ENCODE measurements around the gene CABLES2.

Gene CABLES2, protein sequence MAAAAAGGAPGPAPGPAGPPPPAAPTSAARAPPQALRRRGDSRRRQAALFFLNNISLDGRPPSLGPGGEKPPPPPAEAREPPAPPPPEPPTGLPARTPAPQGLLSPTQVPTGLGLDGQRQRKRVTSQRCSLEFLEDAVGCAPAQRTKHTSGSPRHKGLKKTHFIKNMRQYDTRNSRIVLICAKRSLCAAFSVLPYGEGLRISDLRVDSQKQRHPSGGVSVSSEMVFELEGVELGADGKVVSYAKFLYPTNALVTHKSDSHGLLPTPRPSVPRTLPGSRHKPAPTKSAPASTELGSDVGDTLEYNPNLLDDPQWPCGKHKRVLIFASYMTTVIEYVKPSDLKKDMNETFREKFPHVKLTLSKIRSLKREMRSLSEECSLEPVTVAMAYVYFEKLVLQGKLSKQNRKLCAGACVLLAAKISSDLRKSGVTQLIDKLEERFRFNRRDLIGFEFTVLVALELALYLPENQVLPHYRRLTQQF

DNA sequence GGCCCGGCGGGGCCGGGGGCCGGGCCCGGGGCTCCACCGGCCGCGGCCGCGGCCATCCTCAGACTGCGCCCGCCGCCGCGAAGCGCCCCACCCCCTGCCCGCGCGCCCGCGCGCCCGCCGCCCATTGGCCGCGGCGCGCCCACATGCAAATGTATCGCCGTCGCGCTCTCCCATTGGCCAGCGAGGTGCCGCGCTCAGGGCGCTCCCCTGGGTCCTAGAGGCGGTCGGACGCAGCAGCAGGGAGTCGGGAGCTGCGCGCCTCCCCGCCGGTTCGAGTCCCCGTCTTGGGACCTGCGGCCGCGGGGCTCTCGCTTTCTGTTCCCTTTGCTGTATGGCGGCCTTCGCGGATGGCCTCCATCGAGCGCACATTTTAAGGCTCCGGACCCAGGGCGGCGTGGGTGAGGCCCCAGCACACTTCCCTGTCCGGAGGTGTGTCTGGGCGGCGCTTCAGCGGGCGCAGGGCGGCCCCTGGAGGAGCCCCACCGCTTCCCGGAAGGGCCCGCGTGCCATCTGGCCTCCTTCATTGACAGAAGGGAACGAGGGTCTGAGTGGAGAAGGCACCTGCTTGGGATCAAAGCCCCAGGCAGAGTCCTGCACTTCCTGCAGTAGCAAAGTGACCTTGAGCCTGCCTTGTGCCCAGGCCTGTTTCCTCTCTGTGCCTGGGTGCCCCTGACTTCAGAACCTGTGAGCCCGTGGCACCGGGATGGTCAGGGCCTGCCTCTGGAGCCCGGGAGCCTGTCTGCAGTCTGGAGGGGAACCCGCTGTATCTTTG lies at the start of gene CABLES2:
Gene CABLES2 (minus strand): TSS at position 65 of the 772 bp plus-strand sequence. CDS start 9 bp downstream, at position 56.
- TF ChIP-seq CEBPB (IDR thresholded peaks at IDR 0.05) (no peak), TCF12 (IDR thresholded peaks at IDR 0.05; ENCODE audit: low read depth) (peak; percentile 63), EGR1 (IDR thresholded peaks at IDR 0.05) (no peak), TEAD4 (IDR thresholded peaks at IDR 0.05) (no peak), RAD21 (IDR thresholded peaks at IDR 0.05; ENCODE audit: low read depth) (no peak; the same call in 1 of the 2 replicates), NFIC (IDR thresholded peaks at IDR 0.05) (0 out of 2 replicates have a peak, but pooled peaks have one; percentile 13), EP300 (IDR thresholded peaks at IDR 0.05; ENCODE audit: borderline replicate concordance) (peak; percentile 17; the same call in 1 of the 2 replicates), TAF1 (IDR thresholded peaks at IDR 0.05; ENCODE audit: low read depth) (peak; percentile 57; the same call in 1 of the 2 replicates), CREB1 (IDR thresholded peaks at IDR 0.05; ENCODE audit: low read depth) (peak; percentile 12; the same call in 1 of the 2 replicates), ZBTB7A (IDR thresholded peaks at IDR 0.05; ENCODE audit: low read depth) (no peak), FOXM1 (IDR thresholded peaks at IDR 0.05; ENCODE audit: borderline replicate concordance, low read depth) (no peak), YY1 (IDR thresholded peaks at IDR 0.05; ENCODE audit: low read depth) (0 out of 2 replicates have a peak, but pooled peaks have one; percentile 34)
- TF ChIP-seq, protein P1, sequence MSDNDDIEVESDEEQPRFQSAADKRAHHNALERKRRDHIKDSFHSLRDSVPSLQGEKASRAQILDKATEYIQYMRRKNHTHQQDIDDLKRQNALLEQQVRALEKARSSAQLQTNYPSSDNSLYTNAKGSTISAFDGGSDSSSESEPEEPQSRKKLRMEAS (IDR thresholded peaks at IDR 0.05), result peak; percentile 81
- TF ChIP-seq, protein P2, sequence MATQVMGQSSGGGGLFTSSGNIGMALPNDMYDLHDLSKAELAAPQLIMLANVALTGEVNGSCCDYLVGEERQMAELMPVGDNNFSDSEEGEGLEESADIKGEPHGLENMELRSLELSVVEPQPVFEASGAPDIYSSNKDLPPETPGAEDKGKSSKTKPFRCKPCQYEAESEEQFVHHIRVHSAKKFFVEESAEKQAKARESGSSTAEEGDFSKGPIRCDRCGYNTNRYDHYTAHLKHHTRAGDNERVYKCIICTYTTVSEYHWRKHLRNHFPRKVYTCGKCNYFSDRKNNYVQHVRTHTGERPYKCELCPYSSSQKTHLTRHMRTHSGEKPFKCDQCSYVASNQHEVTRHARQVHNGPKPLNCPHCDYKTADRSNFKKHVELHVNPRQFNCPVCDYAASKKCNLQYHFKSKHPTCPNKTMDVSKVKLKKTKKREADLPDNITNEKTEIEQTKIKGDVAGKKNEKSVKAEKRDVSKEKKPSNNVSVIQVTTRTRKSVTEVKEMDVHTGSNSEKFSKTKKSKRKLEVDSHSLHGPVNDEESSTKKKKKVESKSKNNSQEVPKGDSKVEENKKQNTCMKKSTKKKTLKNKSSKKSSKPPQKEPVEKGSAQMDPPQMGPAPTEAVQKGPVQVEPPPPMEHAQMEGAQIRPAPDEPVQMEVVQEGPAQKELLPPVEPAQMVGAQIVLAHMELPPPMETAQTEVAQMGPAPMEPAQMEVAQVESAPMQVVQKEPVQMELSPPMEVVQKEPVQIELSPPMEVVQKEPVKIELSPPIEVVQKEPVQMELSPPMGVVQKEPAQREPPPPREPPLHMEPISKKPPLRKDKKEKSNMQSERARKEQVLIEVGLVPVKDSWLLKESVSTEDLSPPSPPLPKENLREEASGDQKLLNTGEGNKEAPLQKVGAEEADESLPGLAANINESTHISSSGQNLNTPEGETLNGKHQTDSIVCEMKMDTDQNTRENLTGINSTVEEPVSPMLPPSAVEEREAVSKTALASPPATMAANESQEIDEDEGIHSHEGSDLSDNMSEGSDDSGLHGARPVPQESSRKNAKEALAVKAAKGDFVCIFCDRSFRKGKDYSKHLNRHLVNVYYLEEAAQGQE (IDR thresholded peaks at IDR 0.05; ENCODE audit: low read depth), result no peak
- TF ChIP-seq, protein P3, sequence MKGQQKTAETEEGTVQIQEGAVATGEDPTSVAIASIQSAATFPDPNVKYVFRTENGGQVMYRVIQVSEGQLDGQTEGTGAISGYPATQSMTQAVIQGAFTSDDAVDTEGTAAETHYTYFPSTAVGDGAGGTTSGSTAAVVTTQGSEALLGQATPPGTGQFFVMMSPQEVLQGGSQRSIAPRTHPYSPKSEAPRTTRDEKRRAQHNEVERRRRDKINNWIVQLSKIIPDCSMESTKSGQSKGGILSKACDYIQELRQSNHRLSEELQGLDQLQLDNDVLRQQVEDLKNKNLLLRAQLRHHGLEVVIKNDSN (IDR thresholded peaks at IDR 0.05), result 0 out of 2 replicates have a peak, but pooled peaks have one; percentile 25

DNA sequence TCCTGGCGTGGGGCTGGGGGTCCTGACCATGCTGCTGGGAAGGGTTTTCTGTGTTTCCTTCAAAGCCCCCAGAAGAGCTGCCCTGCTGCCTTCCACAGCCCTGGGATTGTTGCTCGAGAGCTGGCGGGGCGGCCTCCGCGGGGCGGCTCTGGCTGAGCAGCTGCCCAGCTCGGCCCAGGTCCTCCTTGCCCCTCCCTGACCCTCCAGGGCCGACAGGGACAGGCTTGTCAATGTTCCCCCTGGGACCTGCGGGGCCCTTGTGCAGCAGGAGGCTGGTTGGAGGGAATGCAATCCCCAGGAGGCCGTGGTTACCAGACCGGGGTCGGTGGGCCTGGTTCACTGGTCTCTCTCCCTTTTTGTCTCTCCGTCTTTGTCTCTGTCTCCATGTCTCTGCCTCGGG lies 48.8 kb upstream of the CABLES2 start:
- TF ChIP-seq FOXM1 (IDR thresholded peaks at IDR 0.05; ENCODE audit: borderline replicate concordance, low read depth), result no peak
- TF ChIP-seq YY1 (IDR thresholded peaks at IDR 0.05; ENCODE audit: low read depth), result no peak
- TF ChIP-seq, protein P1 (IDR thresholded peaks at IDR 0.05), result no peak
- no peak for TF ChIP-seq RAD21 (IDR thresholded peaks at IDR 0.05; ENCODE audit: low read depth)
- no peak for TF ChIP-seq ZBTB7A (IDR thresholded peaks at IDR 0.05; ENCODE audit: low read depth)
- TF ChIP-seq NFIC (IDR thresholded peaks at IDR 0.05), result no peak
- no peak for TF ChIP-seq TEAD4 (IDR thresholded peaks at IDR 0.05)
- TF ChIP-seq EP300 (IDR thresholded peaks at IDR 0.05; ENCODE audit: borderline replicate concordance), result no peak
- TF ChIP-seq CREB1 (IDR thresholded peaks at IDR 0.05; ENCODE audit: low read depth), result no peak
- TF ChIP-seq, protein P3 (IDR thresholded peaks at IDR 0.05), result no peak

DNA sequence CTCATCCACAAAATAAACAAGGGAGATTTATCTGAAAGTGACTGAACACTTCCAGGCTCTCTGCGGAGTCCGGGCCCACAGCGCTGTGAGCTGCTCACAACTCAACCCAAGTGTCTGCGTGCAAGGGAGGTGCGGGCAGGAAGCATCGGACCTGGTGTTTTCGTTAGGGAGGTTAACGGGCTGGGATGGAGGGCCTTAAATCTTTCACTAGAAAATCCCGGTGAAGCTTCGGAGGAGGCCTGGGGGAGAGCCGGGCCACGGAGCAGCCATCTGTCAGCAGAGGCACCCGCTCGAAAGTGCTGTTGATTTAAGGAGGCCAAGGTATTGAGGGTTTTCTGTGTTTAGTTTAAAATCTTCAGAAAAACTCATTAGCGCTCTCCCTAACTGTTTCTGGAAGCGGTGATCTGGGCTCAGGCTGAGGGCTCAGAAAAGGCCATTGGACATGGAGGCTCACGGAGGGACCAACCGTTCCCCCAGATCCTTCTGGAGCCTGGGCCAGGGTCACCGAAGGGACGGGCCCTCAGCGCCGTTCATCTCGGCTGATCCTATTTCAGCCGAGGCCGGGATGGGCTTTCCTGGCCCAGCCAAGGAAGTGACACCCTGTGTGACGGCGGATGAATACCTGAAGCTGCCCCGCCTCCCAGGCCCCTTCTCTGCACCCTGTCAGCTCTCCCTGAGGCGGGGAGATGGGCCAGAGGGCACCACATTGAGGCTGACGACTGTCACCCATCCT lies 48.0 kb upstream of the CABLES2 start:
- TF ChIP-seq YY1 (IDR thresholded peaks at IDR 0.05; ENCODE audit: low read depth) (no peak), CEBPB (IDR thresholded peaks at IDR 0.05) (no peak), RAD21 (IDR thresholded peaks at IDR 0.05; ENCODE audit: low read depth) (no peak), TCF12 (IDR thresholded peaks at IDR 0.05; ENCODE audit: low read depth) (no peak), EP300 (IDR thresholded peaks at IDR 0.05; ENCODE audit: borderline replicate concordance) (no peak), CREB1 (IDR thresholded peaks at IDR 0.05; ENCODE audit: low read depth) (no peak), FOXM1 (IDR thresholded peaks at IDR 0.05; ENCODE audit: borderline replicate concordance, low read depth) (no peak), EGR1 (IDR thresholded peaks at IDR 0.05) (no peak), TAF1 (IDR thresholded peaks at IDR 0.05; ENCODE audit: low read depth) (no peak), TEAD4 (IDR thresholded peaks at IDR 0.05) (no peak), ZBTB7A (IDR thresholded peaks at IDR 0.05; ENCODE audit: low read depth) (no peak), NFIC (IDR thresholded peaks at IDR 0.05) (no peak)
- TF ChIP-seq, protein P3 (IDR thresholded peaks at IDR 0.05), result no peak
- TF ChIP-seq, protein P1 (IDR thresholded peaks at IDR 0.05), result no peak
- TF ChIP-seq, protein P2 (IDR thresholded peaks at IDR 0.05; ENCODE audit: low read depth), result no peak
